Transverse colon (tissue), 4 donors: Measurements from ENCODE around the gene ZCCHC7. TPM values are rescaled to one million over a fixed set of nuclear protein-coding genes. Genes with fewer than 3 reads are reported as not detected.

Experiments
- DNase-seq: peaks from one replicate; pipeline ENCODE4 v3.0.0-alpha.2; 2019
- H3K27ac ChIP-seq, 4 donors: fragments of 200-600 bp; sonication (generic); 2 replicates each; pipeline ENCODE4 v1.5.1; 2016 to 2018; ENCODE audit warnings: inconsistent platforms in 4 of 4
- H3K27me3 ChIP-seq: fragments of 200-600 bp; sonication (generic); 2 replicates; pipeline ENCODE4 v1.5.1; 2017; ENCODE audit warnings: inconsistent platforms
- H3K36me3 ChIP-seq, 4 donors: fragments of 200-600 bp; sonication (generic); 2 replicates each; pipeline ENCODE4 v1.5.1; 2017 to 2019; ENCODE audit warnings: inconsistent platforms in 4 of 4
- H3K4me1 ChIP-seq, 4 donors: fragments of 200-600 bp; sonication (generic); 2 replicates each; pipeline ENCODE4 v1.5.1; 2017 to 2020; ENCODE audit warnings: inconsistent platforms in 4 of 4
- H3K4me3 ChIP-seq, 4 donors: fragments of 200-600 bp; sonication (generic); 1 replicate in 1 of 4; 2 replicates in 3 of 4; pipeline versions ENCODE4 v1.5.1 to v1.6.1; 2017 to 2019; ENCODE audit warnings: inconsistent platforms in 4 of 4
- H3K9me3 ChIP-seq, 2 donors: fragments of 200-600 bp; sonication (generic); 2 replicates each; pipeline ENCODE4 v1.5.1; 2017 to 2019; ENCODE audit warnings: inconsistent platforms in 2 of 2
- EP300 ChIP-seq: sonication (generic); formaldehyde crosslinking; IDR thresholded peaks from one replicate; pipeline ENCODE4 v1.6.1; 2017; ENCODE audit warnings: antibody characterized with exemption, low read depth
- POLR2A ChIP-seq: fragments of 450-650 bp; IDR thresholded peaks from one replicate; pipeline ENCODE4 v1.6.1; 2016; ENCODE audit warnings: antibody characterized with exemption, mild to moderate bottlenecking, moderate library complexity
- POLR2AphosphoS5 ChIP-seq, 3 donors: sonication (generic); formaldehyde crosslinking; IDR thresholded peaks; one replicate each; pipeline ENCODE4 v1.6.1; 2016; ENCODE audit warnings: antibody characterized with exemption in 3 of 3
- WGBS, 2 donors: methylation state at CpG; one replicate each; pipeline ENCODE4 v1.1.5; 2018; ENCODE audit warnings: low coverage in 1 of 2; 5-methylcytosine and 5-hydroxymethylcytosine counted together
- in situ Hi-C, 4 donors: fragments of 200-750 bp; cut with MboI; loops; one replicate each; pipeline versions ENCODE4 v1.15.0 to v1.15.1; 2017; ENCODE audit warnings: low sequenced_read_pairs in 3 of 4, low pct_ligation_motif_present in 1 of 4, low pct_unique_long_range_greater_than_20kb in 1 of 4
- intact Hi-C: fragments of 100-400 bp; cut with DNase I; formaldehyde crosslinking; loops from one replicate; pipeline ENCODE4 v1.15.1; 2023; ENCODE audit warnings: low total_unique reads
- total RNA-seq, 4 donors: library from RNA; depleted of rRNA; stranded (reverse); fragments of >200 nt; gene quantifications; one replicate each; pipeline ENCODE4 v1.1.0, GENCODE V29; 2016
- TF ChIP-seq, protein P1 (sequence below), 5 experiments: fragments of 200-600 bp in 3 of 5; fragments of 450-650 bp in 2 of 5; sonication (generic) in 3 of 5; IDR thresholded peaks; 1 replicate in 2 of 5; 2 replicates in 3 of 5; pipeline ENCODE4 v1.5.1; 2016 to 2017; ENCODE audit warnings: antibody characterized with exemption in 5 of 5, inconsistent platforms in 3 of 5, mild to moderate bottlenecking in 2 of 5, moderate library complexity in 1 of 5

The ZCCHC7 gene
- total RNA-seq, 4 donors from 2014 or later = 13.2 to 43.0 (median 16.5) TPM

DNA sequence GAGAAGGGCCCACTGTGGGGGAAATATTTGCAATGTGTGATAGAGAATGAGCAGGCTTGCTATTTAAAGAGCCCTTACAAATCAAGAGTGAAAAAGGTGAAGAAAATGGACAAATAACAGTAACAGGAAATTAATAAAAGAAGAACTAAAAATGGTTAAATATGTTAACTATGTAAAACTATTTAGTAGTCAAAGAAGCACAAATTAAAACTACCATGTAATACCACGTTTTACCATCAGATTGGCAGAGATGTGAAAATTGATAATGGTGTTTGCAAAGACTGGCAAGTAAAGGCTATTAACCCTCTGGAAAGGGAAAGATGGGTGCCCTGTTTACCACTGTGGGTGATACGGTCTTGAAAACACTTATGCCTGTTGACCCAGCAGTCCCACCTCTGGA is 279.0 kb downstream of the ZCCHC7 start:
- Histone ChIP-seq H3K27me3 (no peaks in the 10 kb centered on the region), H3K36me3 (no peaks in the 10 kb centered on the region), H3K4me3 (no peak overlapping the region), H3K9me3 (no peaks in the 10 kb centered on the region), H3K27ac (no peak overlapping the region), H3K4me1 (no peaks in the 10 kb centered on the region)
- DNase-seq = no peak
- WGBS, 2 donors = 56% methylated on average over 2 of the region's 2 CpGs; no CpG with 5 or more reads in 1 of the 2 donors
- intact Hi-C loops (no loop called here), in situ Hi-C loops (no loop called here)
- no peak for TF ChIP-seq POLR2AphosphoS5 (IDR thresholded peaks at IDR 0.05)
- TF ChIP-seq, protein P1, sequence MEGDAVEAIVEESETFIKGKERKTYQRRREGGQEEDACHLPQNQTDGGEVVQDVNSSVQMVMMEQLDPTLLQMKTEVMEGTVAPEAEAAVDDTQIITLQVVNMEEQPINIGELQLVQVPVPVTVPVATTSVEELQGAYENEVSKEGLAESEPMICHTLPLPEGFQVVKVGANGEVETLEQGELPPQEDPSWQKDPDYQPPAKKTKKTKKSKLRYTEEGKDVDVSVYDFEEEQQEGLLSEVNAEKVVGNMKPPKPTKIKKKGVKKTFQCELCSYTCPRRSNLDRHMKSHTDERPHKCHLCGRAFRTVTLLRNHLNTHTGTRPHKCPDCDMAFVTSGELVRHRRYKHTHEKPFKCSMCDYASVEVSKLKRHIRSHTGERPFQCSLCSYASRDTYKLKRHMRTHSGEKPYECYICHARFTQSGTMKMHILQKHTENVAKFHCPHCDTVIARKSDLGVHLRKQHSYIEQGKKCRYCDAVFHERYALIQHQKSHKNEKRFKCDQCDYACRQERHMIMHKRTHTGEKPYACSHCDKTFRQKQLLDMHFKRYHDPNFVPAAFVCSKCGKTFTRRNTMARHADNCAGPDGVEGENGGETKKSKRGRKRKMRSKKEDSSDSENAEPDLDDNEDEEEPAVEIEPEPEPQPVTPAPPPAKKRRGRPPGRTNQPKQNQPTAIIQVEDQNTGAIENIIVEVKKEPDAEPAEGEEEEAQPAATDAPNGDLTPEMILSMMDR (IDR thresholded peaks at IDR 0.05) = no peak

DNA sequence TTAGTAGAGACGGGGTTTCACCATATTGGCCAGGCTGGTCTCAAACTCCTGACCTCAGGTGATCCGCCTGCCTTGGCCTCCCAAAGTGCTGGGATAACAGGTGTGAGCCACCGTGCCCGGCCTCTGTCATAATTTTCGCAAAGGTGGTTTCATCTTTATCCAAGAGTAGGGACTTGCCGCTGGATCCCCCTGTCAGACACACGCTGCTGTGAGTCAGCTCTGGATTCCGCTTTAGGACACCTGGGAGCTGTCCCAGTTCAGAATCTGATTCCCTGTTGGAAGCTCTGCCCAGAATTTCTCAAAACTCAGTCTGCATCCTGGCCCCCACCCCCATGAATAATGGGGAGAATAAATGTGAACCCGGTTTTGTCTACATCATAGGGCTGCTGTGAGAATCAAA is 284.2 kb downstream of the ZCCHC7 start:
- H3K4me1 ChIP-seq = no peaks in the 10 kb centered on the region
- TF ChIP-seq POLR2AphosphoS5 (IDR thresholded peaks at IDR 0.05) (no peak), POLR2A (no peak), EP300 (no peak)
- TF ChIP-seq, protein P1 (IDR thresholded peaks at IDR 0.05) = no peak
- no peak for DNase-seq
- no peaks in the 10 kb centered on the region for H3K27me3 ChIP-seq
- H3K4me3 ChIP-seq = no peak overlapping the region
- H3K36me3 ChIP-seq = no peaks in the 10 kb centered on the region
- no peaks in the 10 kb centered on the region for H3K9me3 ChIP-seq
- WGBS, 2 donors = 29 to 85% methylated on average over 1 to 9 of the region's 9 CpGs
- in situ Hi-C loops (no loop called here), intact Hi-C loops (no loop called here)
- no peak overlapping the region for H3K27ac ChIP-seq

DNA sequence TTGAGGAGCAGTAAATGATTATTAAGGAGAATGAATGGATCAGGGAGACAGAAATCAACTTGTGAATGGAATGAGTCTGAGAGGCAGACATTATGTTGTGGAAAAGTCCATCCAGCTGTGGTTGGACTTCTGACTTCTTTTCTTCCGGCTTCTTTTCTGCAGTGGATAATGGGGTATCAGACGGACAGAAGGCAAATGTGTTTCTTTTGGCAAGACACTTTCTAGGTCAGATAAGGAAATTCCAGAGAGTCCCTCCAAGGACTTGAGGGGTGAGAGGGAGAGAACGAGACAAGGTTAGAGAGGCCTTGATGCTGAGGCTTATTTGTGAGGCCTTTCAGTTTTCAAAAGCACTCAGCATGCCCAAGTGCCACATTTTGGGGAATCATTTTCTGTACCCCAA is 285.0 kb downstream of the ZCCHC7 start:
- Histone ChIP-seq H3K4me1 (no peaks in the 10 kb centered on the region), H3K27ac (no peak overlapping the region), H3K27me3 (no peaks in the 10 kb centered on the region), H3K36me3 (no peaks in the 10 kb centered on the region), H3K9me3 (no peaks in the 10 kb centered on the region), H3K4me3 (no peak overlapping the region)
- in situ Hi-C loops (no loop called here), intact Hi-C loops (no loop called here)
- no peak for TF ChIP-seq POLR2A
- TF ChIP-seq, protein P1 (IDR thresholded peaks at IDR 0.05) = no peak
- TF ChIP-seq EP300 = no peak
- no peak for TF ChIP-seq POLR2AphosphoS5 (IDR thresholded peaks at IDR 0.05)
- WGBS, 2 donors = 80 to 87% methylated on average over 3 of the region's 3 CpGs
- no peak for DNase-seq

DNA sequence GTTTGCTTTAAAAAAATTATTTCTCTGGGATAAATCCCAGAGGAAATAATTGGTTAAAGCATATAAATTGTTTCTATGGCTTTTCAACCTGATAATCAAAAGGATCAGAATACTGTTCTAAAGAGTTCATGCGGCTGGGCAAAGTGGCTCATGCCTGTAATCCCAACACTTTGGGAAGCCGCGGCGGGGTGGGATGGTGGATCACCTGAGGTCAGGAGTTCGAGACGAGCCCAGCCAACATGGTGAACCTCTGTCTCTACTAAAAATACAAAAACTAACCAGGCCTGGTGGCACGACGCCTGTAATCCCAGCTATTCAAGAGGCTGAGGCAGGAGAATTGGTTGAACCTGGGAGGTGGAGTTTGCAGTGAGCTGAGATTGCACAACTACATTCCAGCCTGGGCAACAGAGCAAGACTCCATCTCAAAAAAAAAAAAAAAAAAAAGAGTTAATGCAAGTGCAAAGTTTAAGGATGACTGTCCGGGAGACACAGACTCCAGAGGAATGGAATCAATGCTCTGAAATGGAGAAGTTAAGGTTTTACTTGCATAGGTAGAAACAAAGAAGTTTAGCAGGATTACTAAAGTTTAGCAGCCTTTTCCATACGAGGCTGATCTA is 285.5 kb downstream of the ZCCHC7 start:
- H3K9me3 ChIP-seq = no peaks in the 10 kb centered on the region
- in situ Hi-C loops (no loop called here), intact Hi-C loops (no loop called here)
- H3K27ac ChIP-seq = no peak overlapping the region
- no peak overlapping the region for H3K4me3 ChIP-seq
- H3K27me3 ChIP-seq = no peaks in the 10 kb centered on the region
- H3K36me3 ChIP-seq = no peaks in the 10 kb centered on the region
- H3K4me1 ChIP-seq = no peaks in the 10 kb centered on the region
- no peak for TF ChIP-seq EP300
- TF ChIP-seq, protein P1 (IDR thresholded peaks at IDR 0.05) = no peak
- no peak for TF ChIP-seq POLR2AphosphoS5 (IDR thresholded peaks at IDR 0.05)
- TF ChIP-seq POLR2A = no peak
- WGBS, 2 donors = 62 to 85% methylated on average over 2 to 10 of the region's 10 CpGs
- no peak for DNase-seq
